ENCODE data around the gene BDP1.

BDP1 gene

DNA sequence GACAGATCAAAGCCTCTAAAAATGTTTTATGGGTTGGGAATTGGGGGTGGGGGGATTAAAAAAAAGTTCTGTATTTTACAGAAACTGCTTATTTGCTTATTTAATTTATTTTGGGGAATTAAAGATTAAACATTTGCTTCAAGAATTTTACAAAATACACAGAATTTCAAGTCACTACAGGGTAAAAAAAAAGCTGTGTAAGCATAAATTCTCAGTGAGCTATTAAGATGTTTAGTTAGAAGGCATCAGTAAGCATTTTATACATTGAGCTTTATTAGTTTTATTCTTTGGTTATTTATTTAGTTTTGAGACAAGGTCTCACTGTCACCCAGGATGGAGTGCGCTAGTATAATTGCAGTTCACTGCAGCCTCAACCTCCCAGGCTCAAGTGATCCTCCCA is 5.2 kb downstream of the BDP1 start:
- TF ChIP-seq, protein P1, sequence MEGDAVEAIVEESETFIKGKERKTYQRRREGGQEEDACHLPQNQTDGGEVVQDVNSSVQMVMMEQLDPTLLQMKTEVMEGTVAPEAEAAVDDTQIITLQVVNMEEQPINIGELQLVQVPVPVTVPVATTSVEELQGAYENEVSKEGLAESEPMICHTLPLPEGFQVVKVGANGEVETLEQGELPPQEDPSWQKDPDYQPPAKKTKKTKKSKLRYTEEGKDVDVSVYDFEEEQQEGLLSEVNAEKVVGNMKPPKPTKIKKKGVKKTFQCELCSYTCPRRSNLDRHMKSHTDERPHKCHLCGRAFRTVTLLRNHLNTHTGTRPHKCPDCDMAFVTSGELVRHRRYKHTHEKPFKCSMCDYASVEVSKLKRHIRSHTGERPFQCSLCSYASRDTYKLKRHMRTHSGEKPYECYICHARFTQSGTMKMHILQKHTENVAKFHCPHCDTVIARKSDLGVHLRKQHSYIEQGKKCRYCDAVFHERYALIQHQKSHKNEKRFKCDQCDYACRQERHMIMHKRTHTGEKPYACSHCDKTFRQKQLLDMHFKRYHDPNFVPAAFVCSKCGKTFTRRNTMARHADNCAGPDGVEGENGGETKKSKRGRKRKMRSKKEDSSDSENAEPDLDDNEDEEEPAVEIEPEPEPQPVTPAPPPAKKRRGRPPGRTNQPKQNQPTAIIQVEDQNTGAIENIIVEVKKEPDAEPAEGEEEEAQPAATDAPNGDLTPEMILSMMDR (IDR thresholded peaks at IDR 0.05; ENCODE audit: low read depth, low read length), result no peak
- H3K4me1 ChIP-seq, result no peaks in the 10 kb centered on the region
- H3K27me3 ChIP-seq, result no peaks in the 10 kb centered on the region
- DNase-seq, result no peak
- no peak overlapping the region for H3K4me3 ChIP-seq (ENCODE audit: low read depth, low read length)
- H3K36me3 ChIP-seq, result peaks cover 69% of the 10 kb centered on the region
- H3K9me3 ChIP-seq, result no peaks in the 10 kb centered on the region

DNA sequence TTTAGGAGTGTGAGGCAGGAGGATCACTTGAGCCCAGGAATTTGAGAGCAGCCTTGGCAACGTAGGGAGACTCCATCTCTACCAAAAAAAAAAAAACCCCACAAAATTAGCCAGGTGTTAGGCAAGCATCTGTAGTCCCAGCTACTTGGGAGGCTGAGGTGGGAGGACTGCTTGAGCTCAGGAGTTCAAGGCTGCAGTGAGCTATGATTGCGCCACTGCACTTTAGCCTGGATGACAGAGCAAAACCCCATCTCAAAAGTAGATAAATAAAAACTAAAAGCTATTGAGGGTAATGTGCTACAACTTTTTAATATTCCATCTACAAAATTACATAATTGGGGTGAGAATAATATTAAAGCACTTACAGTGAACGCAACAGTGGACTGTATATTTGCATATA is 5.9 kb downstream of the BDP1 start:
- Histone ChIP-seq H3K4me3 (ENCODE audit: low read depth, low read length) (no peak overlapping the region), H3K36me3 (peaks cover 75% of the 10 kb centered on the region), H3K9me3 (no peaks in the 10 kb centered on the region), H3K4me1 (no peaks in the 10 kb centered on the region), H3K27me3 (no peaks in the 10 kb centered on the region)
- DNase-seq, result no peak
- TF ChIP-seq, protein P1 (IDR thresholded peaks at IDR 0.05; ENCODE audit: low read depth, low read length), result no peak

DNA sequence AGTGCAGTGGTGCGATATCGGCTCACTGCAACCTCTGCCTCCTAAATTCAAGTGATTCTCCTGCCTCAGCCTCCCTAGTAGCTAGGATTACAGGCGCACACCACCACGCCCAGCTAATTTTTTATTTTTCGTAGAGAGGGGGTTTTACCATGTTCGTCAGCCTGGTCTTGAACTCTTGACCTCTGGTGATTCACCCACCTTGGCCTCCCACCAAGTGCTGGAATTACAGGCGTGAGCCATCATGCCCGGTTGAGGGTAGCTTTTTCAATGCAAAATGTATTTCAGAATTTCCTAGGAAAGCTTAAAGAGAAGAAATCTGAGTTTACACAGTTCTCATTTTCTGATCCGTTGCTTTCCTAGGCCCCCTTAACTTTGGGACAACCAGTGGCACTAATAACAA is 15.7 kb downstream of the BDP1 start:
- TF ChIP-seq, protein P1 (IDR thresholded peaks at IDR 0.05; ENCODE audit: low read depth, low read length), result no peak
- DNase-seq, result no peak
- H3K9me3 ChIP-seq, result no peaks in the 10 kb centered on the region
- no peaks in the 10 kb centered on the region for H3K4me1 ChIP-seq
- H3K36me3 ChIP-seq, result peaks cover 53% of the 10 kb centered on the region
- no peak overlapping the region for H3K4me3 ChIP-seq (ENCODE audit: low read depth, low read length)
- H3K27me3 ChIP-seq, result no peaks in the 10 kb centered on the region

DNA sequence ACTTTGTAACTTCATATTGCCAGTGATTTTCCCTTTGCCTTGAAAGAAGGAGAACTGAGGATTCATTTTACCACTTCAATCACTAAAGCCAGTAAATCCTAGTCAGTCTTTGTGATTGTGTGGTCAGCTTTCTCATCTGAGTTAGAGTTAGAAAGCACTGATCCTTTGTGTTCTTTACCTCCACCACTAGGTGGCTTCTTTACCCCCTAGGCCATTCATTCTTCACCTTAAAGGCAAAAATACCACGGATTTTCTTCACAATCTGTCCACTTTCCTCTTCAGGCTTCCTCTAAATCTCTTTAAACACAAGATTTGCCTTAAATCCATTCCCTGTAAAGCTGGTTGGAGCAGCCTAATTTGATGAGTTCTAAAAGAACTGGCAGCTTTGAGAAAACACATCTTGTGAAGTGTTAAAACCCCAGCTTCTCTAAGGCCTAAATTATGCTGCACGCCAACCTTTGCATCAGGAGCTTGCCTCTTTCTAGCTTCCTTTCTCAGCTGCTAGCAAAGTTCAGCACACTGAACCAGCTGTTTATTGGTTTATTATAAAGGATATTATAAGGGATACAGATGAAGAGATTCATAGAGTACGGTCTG is 20.4 kb downstream of the BDP1 start:
- TF ChIP-seq, protein P1 (IDR thresholded peaks at IDR 0.05; ENCODE audit: low read depth, low read length), result peak; percentile 89
- Histone ChIP-seq H3K36me3 (peaks cover 29% of the 10 kb centered on the region), H3K4me3 (ENCODE audit: low read depth, low read length) (no peak overlapping the region), H3K27me3 (no peaks in the 10 kb centered on the region), H3K9me3 (no peaks in the 10 kb centered on the region), H3K4me1 (no peaks in the 10 kb centered on the region)
- DNase-seq, result no peak

DNA sequence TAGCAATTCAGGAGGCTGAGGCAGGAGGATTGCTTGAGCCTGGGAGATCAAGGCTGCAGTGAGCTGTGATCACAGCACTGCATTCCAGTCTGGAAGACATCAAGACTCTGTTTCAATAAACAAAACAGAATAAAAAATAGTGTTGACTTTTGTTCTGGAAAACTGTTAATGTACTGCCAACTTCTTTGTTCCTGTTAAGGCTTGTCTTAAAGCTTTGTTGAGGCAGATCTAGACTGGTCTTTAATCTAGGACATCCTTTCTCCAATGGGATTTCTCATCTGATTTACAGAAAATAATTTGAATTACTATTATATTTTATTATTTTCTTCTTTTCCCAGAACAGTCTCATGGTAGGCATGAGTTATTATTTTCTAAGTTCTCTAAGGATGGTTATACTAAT is 26.0 kb downstream of the BDP1 start:
- H3K27me3 ChIP-seq, result no peaks in the 10 kb centered on the region
- H3K9me3 ChIP-seq, result no peaks in the 10 kb centered on the region
- DNase-seq, result no peak
- peaks cover 36% of the 10 kb centered on the region for H3K36me3 ChIP-seq
- no peaks in the 10 kb centered on the region for H3K4me1 ChIP-seq
- H3K4me3 ChIP-seq (ENCODE audit: low read depth, low read length), result no peak overlapping the region
- TF ChIP-seq, protein P1 (IDR thresholded peaks at IDR 0.05; ENCODE audit: low read depth, low read length), result no peak

DNA sequence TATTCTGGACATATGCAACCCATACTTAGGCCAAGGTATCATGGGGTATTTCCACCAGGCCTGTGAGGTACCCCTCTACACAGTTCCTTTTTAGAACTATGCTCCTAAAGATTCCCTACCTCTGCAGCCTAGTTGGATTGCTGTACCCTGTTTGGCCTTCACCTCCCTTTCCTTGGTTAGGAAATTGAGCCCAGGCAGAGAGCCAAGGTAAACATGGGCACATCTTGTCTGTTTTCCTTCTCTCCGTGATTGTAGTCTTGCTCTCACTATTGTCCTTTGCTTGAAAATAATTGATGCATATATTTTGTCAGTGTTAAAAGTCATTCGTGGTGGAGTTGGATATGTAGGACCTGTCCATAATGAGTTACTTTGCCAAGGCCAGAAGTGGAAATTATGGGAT is 26.7 kb downstream of the BDP1 start:
- H3K27me3 ChIP-seq, result no peaks in the 10 kb centered on the region
- no peaks in the 10 kb centered on the region for H3K4me1 ChIP-seq
- TF ChIP-seq, protein P1 (IDR thresholded peaks at IDR 0.05; ENCODE audit: low read depth, low read length), result no peak
- no peak overlapping the region for H3K4me3 ChIP-seq (ENCODE audit: low read depth, low read length)
- H3K36me3 ChIP-seq, result peaks cover 43% of the 10 kb centered on the region
- H3K9me3 ChIP-seq, result no peaks in the 10 kb centered on the region
- no peak for DNase-seq

Data from BE2C (cell line).